HG02763 (cell line): Measurements from ENCODE around the gene H2AZ2.

Source experiments
- ATAC-seq: cut with Tn5 transposase; IDR thresholded peaks from one replicate; pipeline ENCODE4 v1.9.1; 2021; ENCODE audit warnings: mild to moderate bottlenecking, moderate library complexity; ENCODE audit not compliant: unreplicated experiment

The H2AZ2 gene

DNA sequence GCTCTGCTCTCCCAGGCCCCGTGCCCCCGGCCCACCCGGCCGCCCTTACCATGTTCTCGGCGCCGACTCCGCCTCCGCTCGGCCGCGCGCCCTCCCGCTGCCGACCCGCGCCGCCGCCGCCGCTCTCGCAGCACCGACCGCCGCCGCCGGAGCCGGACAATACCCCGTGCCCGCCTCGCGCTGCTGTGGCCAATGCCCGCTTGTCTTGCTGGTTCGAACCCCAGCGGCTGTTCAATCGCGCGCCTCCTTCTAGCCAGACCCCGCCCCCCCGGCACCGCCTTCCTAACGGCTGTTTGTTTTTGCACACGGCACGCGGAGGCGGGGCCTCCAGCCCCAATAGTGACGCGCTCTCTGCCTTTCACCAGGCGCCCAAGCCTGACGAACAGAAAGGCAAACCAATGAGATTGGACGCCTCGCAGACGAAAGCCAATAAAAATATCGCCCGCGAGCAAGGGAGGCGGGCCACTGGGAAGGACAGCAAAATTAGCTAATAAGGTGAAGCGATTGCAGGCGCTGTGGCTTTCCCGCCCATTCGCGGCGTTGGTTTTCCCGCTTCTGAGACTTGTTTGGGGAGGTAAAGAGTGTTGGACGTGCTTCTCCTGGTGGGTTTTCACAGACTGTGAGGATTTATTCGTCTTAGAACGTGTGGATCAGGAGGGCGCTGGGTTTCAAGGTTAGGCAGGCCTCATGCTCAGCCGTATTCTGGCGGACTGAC lies at the start of gene H2AZ2:
Gene H2AZ2, minus strand, starts transcription at position 168 of the 715 bp plus-strand sequence. Its CDS starts 116 bp downstream, at position 52.
- peak; percentile 83 for ATAC-seq

DNA sequence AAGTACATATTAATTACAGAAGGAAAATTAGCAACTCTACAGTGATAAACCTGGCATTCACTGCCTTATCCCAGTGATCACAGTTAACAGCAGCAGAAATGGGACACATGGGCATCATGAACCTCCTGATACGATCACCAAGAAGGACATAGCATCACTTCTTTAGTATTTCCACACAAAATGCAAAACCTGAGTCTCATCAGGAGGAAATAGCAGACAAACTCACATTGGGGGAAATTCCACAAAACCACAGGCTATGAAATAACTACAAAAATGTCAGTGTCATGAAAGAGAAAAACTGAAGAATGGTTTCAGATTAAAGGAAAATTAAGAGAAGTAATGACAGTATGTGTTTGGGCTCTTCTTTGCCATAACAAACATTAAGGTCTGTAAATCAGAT lies 49.4 kb upstream of the H2AZ2 start:
- ATAC-seq: no peak

DNA sequence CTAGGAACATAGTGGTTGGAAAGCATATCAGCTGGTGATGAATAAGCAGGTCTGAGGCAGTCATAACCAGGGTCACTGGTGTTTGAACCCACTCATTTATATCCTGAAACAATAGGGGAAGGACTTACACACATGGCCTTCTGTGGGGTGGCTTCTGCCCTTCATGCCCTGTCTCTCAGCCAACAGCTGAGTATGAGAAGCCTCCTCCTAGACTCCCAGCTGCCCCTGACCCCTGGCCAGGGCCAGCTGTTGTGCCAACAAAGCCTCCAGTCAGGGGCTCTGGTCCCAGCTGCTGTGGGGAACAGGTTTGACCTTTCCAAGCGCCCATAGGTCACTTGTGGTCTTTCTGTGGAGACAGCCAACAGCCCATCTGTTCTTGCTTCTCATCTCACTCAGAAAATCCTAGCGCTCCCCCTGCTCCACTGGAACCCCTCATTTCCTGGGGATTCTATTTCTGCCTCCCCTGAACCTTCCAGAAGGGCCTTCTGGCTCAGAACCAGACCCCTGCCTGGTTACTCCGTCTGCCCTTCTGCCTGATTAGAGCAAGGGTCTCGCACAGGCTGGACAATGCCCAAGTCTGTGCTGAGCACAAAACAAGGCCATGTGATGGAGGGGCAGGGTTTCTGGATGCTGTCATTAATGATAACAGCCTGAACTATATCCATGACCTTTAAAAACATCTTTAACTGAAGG lies 47.1 kb upstream of the H2AZ2 start:
- ATAC-seq: no peak

DNA sequence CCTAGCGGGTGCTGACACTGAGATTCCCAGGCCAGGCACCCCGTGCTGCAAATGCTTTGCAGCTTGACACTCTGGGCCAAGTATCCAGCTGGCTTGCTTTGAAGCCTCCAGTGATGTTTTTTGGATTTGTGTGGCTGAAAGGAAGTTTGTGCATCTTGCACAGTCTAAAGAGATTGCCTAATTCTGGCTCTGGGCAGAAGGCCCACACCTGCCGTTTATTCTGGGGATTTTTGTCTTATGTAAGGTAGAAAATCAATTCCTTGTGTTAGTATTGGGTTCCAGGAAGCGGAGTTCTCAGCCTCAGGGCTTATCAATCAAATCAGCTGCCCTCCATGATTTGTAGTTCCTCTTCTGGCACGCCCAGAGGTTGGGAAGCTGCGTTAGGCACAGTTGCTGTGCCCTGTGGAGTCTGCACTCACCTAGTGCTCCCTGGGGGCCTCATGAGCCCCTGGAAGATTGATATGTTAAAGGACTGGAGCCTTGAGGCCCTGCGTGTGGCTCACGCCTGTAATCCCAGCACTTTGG lies 45.9 kb upstream of the H2AZ2 start:
- no peak for ATAC-seq

GRCh38 chr7:44891791-44892190 lies 43.9 kb upstream of the H2AZ2 start:
- ATAC-seq: no peak

DNA sequence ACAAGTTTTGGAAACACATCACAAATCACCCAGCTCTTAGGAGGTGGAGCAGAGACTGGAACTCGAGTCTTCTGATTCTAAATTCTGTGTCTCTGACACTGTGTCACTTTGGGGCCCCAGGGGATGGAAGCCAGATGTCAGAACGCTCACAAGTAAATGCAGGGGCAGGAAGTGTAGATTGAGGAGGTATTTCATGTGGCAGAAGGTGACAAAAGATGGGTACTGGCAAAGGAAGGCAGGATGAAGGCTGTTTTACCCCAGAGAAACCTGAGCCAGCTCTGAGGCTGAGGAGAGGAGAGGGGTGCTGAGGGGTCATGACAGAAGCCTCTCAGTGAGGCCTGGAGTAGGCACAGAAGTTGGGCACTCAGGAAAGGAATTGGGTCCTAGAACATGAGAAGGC lies 43.5 kb upstream of the H2AZ2 start:
- ATAC-seq: no peak

DNA sequence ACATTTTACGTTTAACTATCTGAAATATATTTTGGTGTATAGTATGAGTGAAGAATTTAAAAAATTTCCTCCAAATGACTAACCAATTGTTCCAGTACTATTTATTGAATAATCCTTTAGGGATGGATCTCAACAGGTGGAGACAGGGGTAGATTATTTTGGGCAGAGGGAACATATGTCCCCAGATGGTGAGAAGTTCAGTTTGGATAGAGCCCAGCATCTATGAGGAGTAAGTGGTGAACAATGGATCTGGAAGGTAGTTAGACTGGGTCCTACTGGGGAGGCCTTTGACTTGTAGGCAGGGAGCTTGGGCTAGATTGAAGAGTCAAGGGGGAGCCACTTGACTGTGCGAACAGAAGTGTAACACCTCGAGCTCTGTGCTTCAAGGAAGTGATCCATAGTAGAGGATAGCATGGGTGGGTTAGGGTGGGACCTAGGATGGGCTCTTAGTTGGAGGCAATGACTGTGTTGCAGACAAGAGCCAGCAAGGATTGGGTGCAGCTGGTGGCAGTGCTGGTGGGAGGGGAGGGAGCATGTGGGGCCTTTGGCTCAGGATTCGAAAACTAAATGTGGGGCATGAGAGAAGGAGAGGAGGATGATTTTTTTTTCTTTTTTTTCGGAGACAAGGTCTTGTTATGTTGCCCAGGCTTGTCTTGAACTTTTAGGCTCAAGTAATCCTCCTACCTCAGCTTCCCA lies 41.3 kb upstream of the H2AZ2 start:
- ATAC-seq: no peak

DNA sequence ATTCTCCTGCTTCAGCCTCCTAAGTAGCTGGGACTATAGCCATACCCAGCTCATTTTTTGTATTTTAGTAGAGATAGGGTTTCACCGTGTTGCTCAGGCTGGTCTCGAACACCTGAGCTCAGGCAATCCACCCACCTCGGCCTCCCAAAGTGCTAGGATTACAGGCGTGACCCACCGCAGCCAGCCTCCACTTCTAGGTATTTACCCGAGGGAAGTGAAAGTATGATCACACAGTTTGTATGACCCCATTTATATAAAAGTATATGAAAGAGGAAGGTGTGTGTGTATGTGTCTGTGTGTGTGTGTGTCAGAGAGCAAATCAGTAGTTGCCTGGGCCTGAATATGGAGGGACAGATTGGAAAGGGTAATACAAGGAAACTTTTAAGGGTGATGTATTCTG lies 39.4 kb upstream of the H2AZ2 start:
- ATAC-seq: no peak

- peak; percentile 84 for ATAC-seq
These were observed 37.8 kb upstream of the H2AZ2 start, which contains the start of gene PURB for GRCh38 chr7:44885394-44886317. Gene PURB (minus strand): TSS chr7:44885530. CDS start chr7:44885348, 182 bp downstream.

- peak; percentile 33 for ATAC-seq
These were observed 36.9 kb upstream of the H2AZ2 start for GRCh38 chr7:44884621-44885393.

GRCh38 chr7:44883961-44884620 lies 36.2 kb upstream of the H2AZ2 start:
- ATAC-seq: no peak

- no peak for ATAC-seq
These were observed 35.0 kb upstream of the H2AZ2 start for GRCh38 chr7:44882899-44883298.

DNA sequence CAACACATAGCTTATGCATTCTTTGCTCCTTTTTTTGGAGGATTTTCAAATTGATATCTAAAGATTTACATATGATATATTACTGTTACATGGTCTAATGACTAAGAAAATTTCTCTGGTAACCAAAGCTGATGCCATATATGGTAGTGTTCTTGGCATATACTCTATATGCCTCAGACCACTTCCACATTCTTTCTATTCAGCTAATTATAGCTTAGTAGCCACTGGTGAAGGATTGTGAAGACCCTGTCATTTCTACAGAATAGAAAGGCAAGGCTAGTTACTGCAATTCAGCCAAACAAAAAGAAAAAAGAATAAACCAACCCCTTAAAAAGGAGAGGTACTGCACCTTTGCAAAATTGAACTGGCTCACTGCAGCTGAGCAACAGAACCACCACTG lies 33.7 kb upstream of the H2AZ2 start:
- no peak for ATAC-seq

GRCh38 chr7:44881066-44881600 lies 33.2 kb upstream of the H2AZ2 start:
- no peak for ATAC-seq

DNA sequence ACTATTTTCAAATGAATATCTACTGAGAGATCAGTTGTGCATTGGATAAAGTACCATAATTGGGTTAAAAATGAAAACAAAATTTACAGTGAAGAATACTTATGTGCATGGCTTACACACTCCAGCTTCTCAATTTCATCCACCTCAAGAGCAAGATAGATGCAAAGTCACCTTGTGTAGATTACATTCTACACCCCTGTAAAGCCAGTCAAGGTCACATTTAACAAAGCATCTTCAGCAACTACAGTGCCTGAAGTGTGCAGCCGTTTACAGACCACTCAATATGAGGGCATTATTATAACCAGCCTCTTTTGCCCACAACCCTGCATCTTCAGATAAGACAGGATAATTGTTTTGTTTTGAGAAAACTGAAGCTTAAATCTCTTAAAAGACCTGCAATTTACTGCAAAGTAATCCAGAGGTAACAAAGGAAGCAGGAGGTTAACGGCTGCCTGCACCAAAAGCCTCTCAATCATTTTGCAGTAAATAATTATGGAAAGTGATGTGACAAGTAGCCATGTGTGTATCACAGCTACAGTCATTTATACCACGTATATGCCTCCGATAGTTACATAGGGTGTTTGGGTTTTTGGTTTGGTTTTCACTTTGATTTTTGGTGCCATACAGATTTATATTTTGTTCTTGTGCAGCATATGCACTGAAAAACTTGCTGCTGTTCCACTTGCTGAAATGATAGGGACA lies 32.6 kb upstream of the H2AZ2 start:
- ATAC-seq: no peak

GRCh38 chr7:44876393-44876792 lies 28.5 kb upstream of the H2AZ2 start:
- ATAC-seq: no peak

DNA sequence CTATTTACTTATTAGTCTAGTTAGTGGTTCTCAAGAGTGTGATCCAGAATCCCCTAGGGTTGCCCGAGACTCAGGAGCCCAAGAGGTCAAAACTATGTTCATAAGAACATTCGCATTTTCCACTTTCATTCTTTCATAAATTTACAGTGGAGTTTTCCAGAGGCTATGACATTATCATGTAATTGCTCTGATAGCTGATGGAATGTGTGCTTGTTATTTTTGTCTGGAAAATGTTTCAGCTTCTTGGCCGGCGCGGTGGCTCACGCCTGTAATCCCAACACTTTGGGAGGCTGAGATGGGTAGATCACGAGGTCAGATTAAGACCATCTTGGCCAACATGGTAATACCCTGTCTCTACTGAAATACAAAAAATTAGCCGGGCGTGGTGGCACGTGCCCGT lies 27.4 kb upstream of the H2AZ2 start:
- ATAC-seq: no peak

DNA sequence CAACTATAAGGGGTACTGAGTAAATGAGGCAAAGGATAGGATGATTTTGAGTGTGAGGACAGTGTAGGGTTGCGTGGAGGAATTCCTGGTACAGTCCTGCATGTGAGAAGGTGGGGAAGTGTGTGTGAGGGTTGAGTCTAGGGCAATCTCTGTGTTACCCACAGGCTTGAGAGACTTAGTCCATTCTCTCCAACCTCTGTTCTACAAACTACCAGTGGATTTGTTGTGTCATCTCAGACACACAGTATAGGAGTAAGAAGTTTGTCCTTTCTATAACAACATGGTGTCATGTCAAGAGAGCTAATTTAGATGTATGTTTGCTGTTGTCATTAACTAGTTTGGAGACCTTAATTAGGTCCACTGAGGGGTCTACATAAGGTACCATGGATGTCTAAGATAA lies 24.9 kb upstream of the H2AZ2 start:
- no peak for ATAC-seq
